ENCODE results near the gene SLC9A4. TPM values are rescaled to one million over a fixed set of nuclear protein-coding genes. Genes with fewer than 3 reads are reported as not detected.

The SLC9A4 gene
- total RNA-seq, 1 experiment from 2014 or later = not detected

DNA sequence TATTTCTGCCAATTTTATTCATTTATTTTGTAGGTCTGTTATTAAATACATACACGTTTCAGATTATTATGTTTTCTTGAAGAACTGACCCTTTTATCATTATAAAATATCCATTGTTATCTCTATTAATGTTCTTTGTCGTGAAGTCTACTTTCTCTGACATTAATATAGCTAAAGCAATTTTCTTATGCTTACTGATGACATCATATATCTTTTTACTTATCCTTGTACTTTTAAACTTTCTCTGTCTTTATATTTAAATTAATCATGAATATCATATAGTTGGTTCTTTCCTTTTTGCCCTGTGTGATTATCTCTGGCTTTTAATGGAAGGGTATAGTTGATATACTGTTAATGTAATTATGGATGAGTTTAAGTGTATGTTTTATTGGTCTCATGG is 109.8 kb downstream of the SLC9A4 start:
- DNase-seq (ENCODE audit: low read depth) = no peak
- in situ Hi-C loops (cut with HindIII; ENCODE audit: low pct_unique_long_range_greater_than_20kb, low sequenced_read_pairs) = no loop called here

Other genes with a start within 250 kb of the SLC9A4 start
- not detected in 2 replicates for gene IL1RL1, start 161.7 kb upstream of the SLC9A4 start, total RNA-seq (2014; rRNA removed; shearing (Covaris generic); ENCODE audit: low replicate concordance)
- gene IL18R1, start 117.4 kb upstream of the SLC9A4 start, total RNA-seq (2014; rRNA removed; shearing (Covaris generic); ENCODE audit: low replicate concordance) = 0.41 and 1.5 TPM in 2 replicates
- not detected in 2 replicates for gene IL18RAP, start 50.1 kb upstream of the SLC9A4 start, total RNA-seq (2014; rRNA removed; shearing (Covaris generic); ENCODE audit: low replicate concordance)
- gene SLC9A2, start 146.3 kb downstream of the SLC9A4 start, total RNA-seq (2014; rRNA removed; shearing (Covaris generic); ENCODE audit: low replicate concordance) = 5.8 and 6.2 TPM in 2 replicates